HG02798 (cell line): ENCODE measurements around the gene LPP.

ENCODE experiments used
- ATAC-seq: cut with Tn5 transposase; IDR thresholded peaks from one replicate; pipeline ENCODE4 v1.9.1; 2021; ENCODE audit warnings: mild to moderate bottlenecking; ENCODE audit not compliant: unreplicated experiment, poor library complexity

The LPP gene

GRCh38 chr3:188188911-188189310, 35.0 kb downstream of the LPP start:
- ATAC-seq: no peak

DNA sequence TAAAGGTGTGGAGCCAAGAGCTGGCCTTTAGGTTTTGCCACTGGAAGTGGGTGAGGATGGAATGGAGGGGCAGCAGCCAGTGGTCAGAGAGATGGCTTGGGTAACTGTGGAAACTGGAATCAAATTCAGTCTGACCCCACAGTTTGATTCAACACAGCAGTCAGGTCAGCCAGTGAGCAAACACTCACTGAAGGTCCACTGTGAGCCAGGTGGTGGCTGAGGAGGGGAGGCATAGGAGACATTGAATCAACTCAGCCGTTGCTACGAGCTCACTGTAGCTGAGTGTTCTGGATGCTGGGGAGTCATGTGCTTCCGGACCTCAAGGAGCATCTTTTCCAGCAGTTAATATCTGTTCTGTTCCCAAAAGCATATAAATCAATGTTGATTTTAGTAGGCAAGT, 37.5 kb downstream of the LPP start:
- no peak for ATAC-seq

DNA sequence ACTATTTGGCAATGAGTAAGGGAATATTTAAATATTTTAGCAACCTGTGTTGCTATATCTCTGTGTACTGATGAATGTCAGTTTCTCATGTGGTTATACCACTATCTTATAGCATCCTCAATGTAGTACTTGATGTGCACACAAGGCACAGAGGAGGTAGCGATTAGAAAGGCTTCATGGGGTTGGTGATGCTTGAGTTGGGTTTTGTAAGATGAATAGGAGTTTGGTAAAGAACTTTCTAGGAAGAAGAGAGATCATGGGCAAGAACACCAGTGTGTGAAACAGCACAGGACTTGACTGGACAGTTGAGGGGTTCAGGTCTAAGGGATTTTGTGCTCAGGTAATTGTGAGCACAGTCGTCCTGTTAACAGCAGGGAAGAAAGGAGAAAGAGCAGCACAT, 38.1 kb downstream of the LPP start:
- no peak for ATAC-seq

DNA sequence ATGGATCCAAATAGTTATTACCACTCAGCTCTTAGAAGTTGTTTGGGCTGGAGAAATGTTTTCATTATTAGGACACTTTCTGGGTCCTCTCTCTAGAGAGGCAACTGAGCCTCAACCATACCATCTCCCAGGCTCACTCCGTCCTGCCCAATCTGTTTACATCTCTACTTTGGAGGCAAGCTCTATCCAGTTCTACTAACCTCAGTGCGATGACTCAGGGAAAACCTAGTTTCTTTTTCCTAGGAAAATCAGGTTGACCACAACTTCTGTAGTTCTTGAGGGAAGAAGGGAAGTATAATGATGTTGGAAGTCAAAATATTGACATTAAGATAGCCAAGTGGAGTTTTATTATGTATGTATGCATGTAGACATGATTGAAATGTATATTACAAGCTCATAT, 40.4 kb downstream of the LPP start:
- ATAC-seq: no peak

GRCh38 chr3:188196232-188196990, 42.5 kb downstream of the LPP start:
- ATAC-seq: no peak

- no peak for ATAC-seq
Measured at GRCh38 chr3:188197388-188197847, 43.5 kb downstream of the LPP start.

GRCh38 chr3:188198001-188198400, 44.0 kb downstream of the LPP start:
- ATAC-seq: no peak

- no peak for ATAC-seq
Measured at GRCh38 chr3:188198760-188199327, 44.9 kb downstream of the LPP start.

GRCh38 chr3:188199386-188199785, 45.4 kb downstream of the LPP start:
- no peak for ATAC-seq

- no peak for ATAC-seq
Measured at GRCh38 chr3:188200481-188200880, 46.5 kb downstream of the LPP start.

GRCh38 chr3:188202358-188203138, 48.6 kb downstream of the LPP start:
- ATAC-seq: no peak

GRCh38 chr3:188204526-188204925, 50.6 kb downstream of the LPP start:
- ATAC-seq: no peak

- ATAC-seq: no peak
Measured at GRCh38 chr3:188205992-188206416, 52.0 kb downstream of the LPP start.

DNA sequence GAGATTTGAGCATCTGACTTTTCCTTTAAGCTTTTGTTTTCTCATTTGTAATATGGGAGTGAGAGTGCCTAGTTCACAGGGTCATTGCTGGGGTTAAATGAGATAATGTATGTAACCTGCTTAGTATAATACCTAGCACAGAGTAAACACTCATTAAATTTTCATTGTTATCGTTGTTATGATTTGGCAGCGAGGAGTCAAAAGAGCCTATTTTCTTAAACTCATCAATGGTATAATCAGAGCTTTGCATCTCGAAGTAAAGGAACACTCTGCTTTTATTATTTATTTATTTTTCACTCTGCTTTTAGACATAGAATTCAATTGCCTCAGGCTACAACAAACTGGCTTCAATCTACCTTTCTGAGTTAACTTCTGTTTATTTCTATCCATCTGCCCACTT, 52.8 kb downstream of the LPP start:
- ATAC-seq: no peak

GRCh38 chr3:188207941-188208515, 54.1 kb downstream of the LPP start:
- ATAC-seq: no peak

DNA sequence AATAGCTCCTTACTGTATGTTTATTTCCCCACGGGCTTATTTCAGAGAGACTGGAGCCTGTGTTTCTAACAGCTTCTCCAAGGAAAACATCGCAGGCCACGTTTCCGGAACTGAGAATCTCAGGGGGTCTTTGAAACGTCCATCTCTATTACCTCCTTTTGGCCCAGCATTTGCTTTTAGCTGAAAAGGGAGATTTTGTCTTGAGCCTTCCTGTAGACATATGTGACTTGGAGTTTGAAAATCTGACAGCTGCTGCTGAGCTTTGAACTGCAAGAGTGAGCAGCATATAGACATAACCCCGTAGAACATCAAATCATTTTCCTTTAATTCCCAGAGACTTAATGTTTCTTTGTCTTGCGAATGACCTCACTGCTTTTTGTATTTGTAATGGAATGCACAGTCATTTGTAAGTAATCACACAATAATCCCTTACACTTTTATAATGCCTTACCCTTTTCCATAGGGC, 54.6 kb downstream of the LPP start:
- no peak for ATAC-seq

- ATAC-seq: no peak
Measured at GRCh38 chr3:188209034-188209433, 55.1 kb downstream of the LPP start.

GRCh38 chr3:188209740-188210139, 55.8 kb downstream of the LPP start:
- no peak for ATAC-seq

DNA sequence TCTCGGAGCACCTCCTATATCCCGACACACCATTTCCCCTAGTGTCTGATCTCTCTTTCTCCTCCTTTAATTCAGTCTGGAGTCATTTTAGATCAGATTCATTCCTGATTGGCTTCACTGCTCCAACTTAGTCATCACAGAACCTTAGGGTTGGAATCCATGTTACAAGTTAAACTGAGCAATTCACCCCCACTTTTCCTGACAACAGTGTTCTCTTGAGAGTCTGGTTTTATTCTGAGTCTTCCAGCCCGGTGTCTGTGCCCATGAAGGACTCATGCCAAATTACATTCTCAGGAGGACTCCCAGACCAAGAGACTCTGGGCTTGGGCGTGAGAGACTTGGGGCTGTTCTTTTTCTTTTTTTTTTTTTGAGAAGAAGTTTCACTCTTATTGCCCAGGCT, 57.5 kb downstream of the LPP start:
- ATAC-seq: no peak

DNA sequence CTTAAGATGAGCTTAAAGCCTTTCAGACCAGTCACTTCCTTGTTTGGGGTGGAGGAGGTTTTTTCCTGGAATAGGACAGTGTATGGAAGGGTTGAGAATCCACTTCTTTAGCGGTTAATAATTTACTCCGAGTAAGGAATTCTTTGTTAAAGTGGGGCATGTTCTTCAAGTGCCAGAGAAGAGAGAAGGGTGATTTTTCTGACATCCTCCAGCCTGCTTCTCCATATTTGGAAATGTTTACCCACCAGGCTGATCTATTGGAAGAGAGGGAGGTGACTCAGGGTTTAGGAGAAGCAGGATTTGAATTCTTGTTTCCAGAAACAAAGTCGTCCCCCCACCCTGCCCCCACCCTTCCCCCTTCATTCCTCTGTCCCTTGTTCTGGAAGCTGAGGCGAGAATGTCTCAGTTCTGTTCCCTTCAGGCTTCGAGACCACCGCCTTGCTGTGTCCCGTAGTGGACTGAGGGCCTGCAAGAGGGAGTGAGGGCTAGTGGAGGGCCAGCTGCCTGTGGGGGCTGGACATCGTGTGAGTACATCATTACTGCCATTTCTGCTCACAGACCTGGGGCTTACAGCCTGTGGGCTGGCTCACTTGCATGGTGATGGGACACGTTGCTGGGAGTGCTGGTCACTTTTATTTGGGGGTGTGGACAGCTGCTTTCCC, 58.5 kb downstream of the LPP start:
- ATAC-seq: no peak
